OCI-LY3 (cell line): ENCODE results near the gene IL17RA.

ENCODE experiments used
- EZH2phosphoT487 ChIP-seq: fragments of 200-600 bp; shearing (Covaris generic); IDR thresholded peaks from 2 replicates; pipeline ENCODE4 v1.6.1; 2018; ENCODE audit warnings: antibody characterized with exemption, mixed run types, low read depth
- TF ChIP-seq, protein P1 (sequence below): fragments of 200-600, 300-600 bp; sonication (generic); IDR thresholded peaks from 2 replicates; pipeline ENCODE4 v1.5.1; 2014; ENCODE audit warnings: antibody characterized with exemption, low read length, low read depth

DNA sequence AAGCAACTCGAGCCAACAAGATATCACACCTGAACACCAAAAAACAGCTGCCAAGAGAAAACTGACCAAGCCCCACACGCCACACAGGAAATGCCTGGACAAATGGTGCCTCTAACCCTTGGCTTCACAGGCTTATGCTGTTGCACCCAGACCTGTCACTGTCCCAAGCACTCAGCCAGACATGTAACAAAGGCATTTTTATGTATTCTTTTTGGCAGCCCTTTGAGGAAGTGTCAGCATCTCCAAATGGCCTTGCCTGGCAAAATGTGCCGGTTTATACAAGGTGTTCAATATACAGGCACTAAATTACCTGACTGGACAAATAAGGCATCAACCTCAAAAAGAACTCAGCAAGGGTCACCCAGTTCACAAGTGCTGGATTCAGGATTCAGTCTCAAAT lies 68.2 kb downstream of the IL17RA start:
- TF ChIP-seq, protein P1, sequence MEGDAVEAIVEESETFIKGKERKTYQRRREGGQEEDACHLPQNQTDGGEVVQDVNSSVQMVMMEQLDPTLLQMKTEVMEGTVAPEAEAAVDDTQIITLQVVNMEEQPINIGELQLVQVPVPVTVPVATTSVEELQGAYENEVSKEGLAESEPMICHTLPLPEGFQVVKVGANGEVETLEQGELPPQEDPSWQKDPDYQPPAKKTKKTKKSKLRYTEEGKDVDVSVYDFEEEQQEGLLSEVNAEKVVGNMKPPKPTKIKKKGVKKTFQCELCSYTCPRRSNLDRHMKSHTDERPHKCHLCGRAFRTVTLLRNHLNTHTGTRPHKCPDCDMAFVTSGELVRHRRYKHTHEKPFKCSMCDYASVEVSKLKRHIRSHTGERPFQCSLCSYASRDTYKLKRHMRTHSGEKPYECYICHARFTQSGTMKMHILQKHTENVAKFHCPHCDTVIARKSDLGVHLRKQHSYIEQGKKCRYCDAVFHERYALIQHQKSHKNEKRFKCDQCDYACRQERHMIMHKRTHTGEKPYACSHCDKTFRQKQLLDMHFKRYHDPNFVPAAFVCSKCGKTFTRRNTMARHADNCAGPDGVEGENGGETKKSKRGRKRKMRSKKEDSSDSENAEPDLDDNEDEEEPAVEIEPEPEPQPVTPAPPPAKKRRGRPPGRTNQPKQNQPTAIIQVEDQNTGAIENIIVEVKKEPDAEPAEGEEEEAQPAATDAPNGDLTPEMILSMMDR, result no peak
- TF ChIP-seq EZH2phosphoT487, result no peak
